Ovary (tissue), 9 donors: ENCODE results near the gene UGT1A3. TPM values are rescaled to one million over a fixed set of nuclear protein-coding genes. Genes with fewer than 3 reads are reported as not detected.
"Not testable (repeated sequence)": the region's sequence is repeated elsewhere in the genome, so short reads cannot be mapped to it uniquely, and the experiment has no call there.

Source experiments
- DNase-seq, 5 donors: peaks; one replicate each; pipeline ENCODE4 v3.0.0-alpha.2; 2019 to 2020
- H3K27ac ChIP-seq, 2 donors: fragments of 200-600 bp; one replicate each; pipeline versions ENCODE4 v1.5.1 to v1.8.0; 2019 to 2022
- H3K27me3 ChIP-seq: fragments of 200-600 bp; one replicate; pipeline ENCODE4 v1.8.0; 2022
- H3K36me3 ChIP-seq: fragments of 200-600 bp; sonication (generic); one replicate; pipeline ENCODE4 v1.5.1; 2019
- H3K4me1 ChIP-seq: one replicate; pipeline ENCODE4 v1.8.1; 2013; ENCODE audit warnings: mild to moderate bottlenecking, moderate library complexity; ENCODE audit not compliant: insufficient read depth
- H3K4me3 ChIP-seq: fragments of 200-600 bp; sonication (generic); one replicate; pipeline ENCODE4 v1.5.1; 2017
- H3K9me3 ChIP-seq, 2 donors: fragments of 200-600 bp in 1 of 2; sonication (generic) in 1 of 2; one replicate each; pipeline versions ENCODE4 v1.5.1 to v1.8.1; 2013 to 2019; ENCODE audit warnings: mild to moderate bottlenecking in 1 of 2, moderate library complexity in 1 of 2
- EP300 ChIP-seq: sonication (generic); formaldehyde crosslinking; IDR thresholded peaks from one replicate; pipeline ENCODE4 v1.6.1; 2017; ENCODE audit warnings: antibody characterized with exemption
- POLR2A ChIP-seq: fragments of 450-650 bp; IDR thresholded peaks from one replicate; pipeline ENCODE4 v1.6.1; 2017; ENCODE audit warnings: antibody characterized with exemption, mild to moderate bottlenecking, moderate library complexity
- WGBS, 3 donors: extraction: QIAGEN DNeasy Blood & Tissue Kit in 1 of 3; methylation state at CpG; one replicate each; pipeline versions ENCODE4 v1.1.5 to v1.1.7; 2013 to 2017; 5-methylcytosine and 5-hydroxymethylcytosine counted together
- intact Hi-C, 4 donors: fragments of 100-400 bp; cut with DNase I; formaldehyde crosslinking; loops; one replicate each; pipeline versions ENCODE4 v1.11.0 to v1.15.1; 2022 to 2023
- polyA plus RNA-seq, 2 donors: library from polyadenylated mRNA; stranded (reverse); fragments of 200-250 nt in 1 of 2; fragments of 350-450 nt in 1 of 2; fragmentation: Illumina TruSeq in 1 of 2; extraction: RNeasy Lipid Tissue Mini Kit (QIAGEN cat#74804) in 1 of 2; gene quantifications; one replicate each; pipeline ENCODE4 v1.2.3, GENCODE V29; 2013 to 2014
- total RNA-seq, 7 donors: library from RNA; depleted of rRNA in 2 of 7; stranded (reverse); fragments of >200 nt in 2 of 7; fragmentation: NEBNext Ultra II Directional in 3 of 7; extraction: Animal tissue kit (Norgen Biotek cat#: 25700) in 3 of 7; gene quantifications; one replicate each; pipeline versions ENCODE4 v1.1.0 to v1.2.4, GENCODE V29; 2016 to 2023
- TF ChIP-seq, protein P1 (sequence below), 3 donors: fragments of 450-650 bp in 2 of 3; fragments of 200-600 bp in 1 of 3; IDR thresholded peaks; one replicate each; pipeline versions ENCODE4 v1.5.1 to v1.8.0; 2016 to 2022; ENCODE audit warnings: antibody characterized with exemption in 3 of 3, mild to moderate bottlenecking in 1 of 3
- donor health status: DM: no; HTN: no; CAD: no; lungs with moderate emphysema.
- donor health status: DM: no; HTN: no; CAD: no.
- donor health status: Bipolar disorder and iron deficiency.
- donor health status: DM: yes; HTN: yes; CAD: no.
- donor health status: DM: no; HTN: no; CAD: no.
- donor health status: DM: yes; HTN: yes; CAD: no.

The UGT1A3 gene
- total and polyA plus RNA-seq, 9 donors = not detected

DNA sequence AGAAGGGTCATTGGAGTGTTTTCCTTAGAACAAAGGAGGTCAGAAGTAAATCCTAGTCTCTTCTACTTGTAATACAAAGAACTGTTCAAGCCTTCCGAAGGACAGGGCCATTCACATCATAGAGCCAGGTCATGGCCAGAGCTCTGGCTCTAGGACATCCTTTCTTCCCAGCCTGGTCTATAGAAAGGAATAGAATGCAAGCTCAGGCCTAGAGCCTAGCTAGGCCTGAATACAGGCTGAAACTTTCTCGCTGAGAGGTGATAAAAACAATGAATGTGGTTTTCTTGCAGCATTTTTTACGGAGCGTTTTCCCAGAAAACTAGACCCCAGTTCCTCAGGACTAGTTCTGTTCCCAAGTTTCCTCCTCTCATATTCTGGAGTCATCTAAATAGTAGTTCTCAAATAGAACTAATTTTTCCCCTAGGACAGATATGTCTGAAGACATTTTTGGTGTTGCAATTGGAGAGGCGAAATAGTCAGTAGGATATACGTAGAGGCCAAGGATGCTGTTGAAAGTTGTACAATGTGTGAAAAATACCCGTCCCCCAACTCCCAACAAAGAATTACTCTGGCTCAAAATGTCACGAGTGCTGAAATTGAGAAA lies 29.3 kb upstream of the UGT1A3 start:
- no peak overlapping the region for H3K27ac ChIP-seq
- WGBS, 3 donors = 86 to 91% (median 88%) methylated on average over 8 of the region's 8 CpGs
- no peak overlapping the region for H3K4me3 ChIP-seq
- no peaks in the 10 kb centered on the region for H3K9me3 ChIP-seq
- no peaks in the 10 kb centered on the region for H3K36me3 ChIP-seq
- TF ChIP-seq, protein P1, sequence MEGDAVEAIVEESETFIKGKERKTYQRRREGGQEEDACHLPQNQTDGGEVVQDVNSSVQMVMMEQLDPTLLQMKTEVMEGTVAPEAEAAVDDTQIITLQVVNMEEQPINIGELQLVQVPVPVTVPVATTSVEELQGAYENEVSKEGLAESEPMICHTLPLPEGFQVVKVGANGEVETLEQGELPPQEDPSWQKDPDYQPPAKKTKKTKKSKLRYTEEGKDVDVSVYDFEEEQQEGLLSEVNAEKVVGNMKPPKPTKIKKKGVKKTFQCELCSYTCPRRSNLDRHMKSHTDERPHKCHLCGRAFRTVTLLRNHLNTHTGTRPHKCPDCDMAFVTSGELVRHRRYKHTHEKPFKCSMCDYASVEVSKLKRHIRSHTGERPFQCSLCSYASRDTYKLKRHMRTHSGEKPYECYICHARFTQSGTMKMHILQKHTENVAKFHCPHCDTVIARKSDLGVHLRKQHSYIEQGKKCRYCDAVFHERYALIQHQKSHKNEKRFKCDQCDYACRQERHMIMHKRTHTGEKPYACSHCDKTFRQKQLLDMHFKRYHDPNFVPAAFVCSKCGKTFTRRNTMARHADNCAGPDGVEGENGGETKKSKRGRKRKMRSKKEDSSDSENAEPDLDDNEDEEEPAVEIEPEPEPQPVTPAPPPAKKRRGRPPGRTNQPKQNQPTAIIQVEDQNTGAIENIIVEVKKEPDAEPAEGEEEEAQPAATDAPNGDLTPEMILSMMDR (IDR thresholded peaks at IDR 0.05) = no peak
- TF ChIP-seq POLR2A (no peak), EP300 (no peak)
- H3K27me3 ChIP-seq = no peaks in the 10 kb centered on the region
- intact Hi-C loops = no loop called here
- DNase-seq = no peak
- H3K4me1 ChIP-seq = no peaks in the 10 kb centered on the region

DNA sequence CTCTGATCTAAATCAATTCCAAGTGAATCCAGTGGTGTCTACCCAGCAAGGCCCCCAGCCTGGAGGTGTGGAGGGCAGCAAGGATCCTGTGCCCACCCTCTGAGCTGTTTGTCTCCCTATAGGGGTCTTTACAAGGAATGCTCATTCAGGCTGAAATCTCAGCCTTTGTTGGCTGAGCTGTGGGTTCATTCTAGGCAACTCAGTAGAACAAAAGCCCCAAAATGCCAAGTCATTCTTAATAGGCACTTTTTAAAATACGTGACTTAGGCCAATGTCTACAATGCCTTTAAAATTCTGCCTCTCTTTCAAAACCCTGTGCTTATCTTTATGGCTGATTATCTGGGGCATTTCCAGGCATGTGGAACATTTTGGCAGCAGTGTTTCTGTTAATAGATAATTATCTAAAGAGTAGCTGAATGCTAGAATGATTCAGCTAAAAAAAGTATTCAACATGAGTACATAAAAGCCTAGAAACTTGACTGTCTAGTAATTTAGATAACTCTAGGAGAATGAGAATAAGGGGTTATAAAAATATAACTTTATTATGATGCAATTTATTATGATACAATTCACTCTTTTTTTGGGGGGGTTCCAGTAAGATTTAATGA lies 28.7 kb upstream of the UGT1A3 start:
- Histone ChIP-seq H3K36me3 (no peaks in the 10 kb centered on the region), H3K27ac (no peak overlapping the region), H3K4me1 (no peaks in the 10 kb centered on the region), H3K9me3 (no peaks in the 10 kb centered on the region), H3K27me3 (no peaks in the 10 kb centered on the region), H3K4me3 (no peak overlapping the region)
- intact Hi-C loops = no loop called here
- TF ChIP-seq EP300 = no peak
- TF ChIP-seq, protein P1 (IDR thresholded peaks at IDR 0.05) = no peak
- no peak for TF ChIP-seq POLR2A
- WGBS, 3 donors = 37 to 44% (median 43%) methylated on average over 1 of the region's 1 CpG
- no peak for DNase-seq

DNA sequence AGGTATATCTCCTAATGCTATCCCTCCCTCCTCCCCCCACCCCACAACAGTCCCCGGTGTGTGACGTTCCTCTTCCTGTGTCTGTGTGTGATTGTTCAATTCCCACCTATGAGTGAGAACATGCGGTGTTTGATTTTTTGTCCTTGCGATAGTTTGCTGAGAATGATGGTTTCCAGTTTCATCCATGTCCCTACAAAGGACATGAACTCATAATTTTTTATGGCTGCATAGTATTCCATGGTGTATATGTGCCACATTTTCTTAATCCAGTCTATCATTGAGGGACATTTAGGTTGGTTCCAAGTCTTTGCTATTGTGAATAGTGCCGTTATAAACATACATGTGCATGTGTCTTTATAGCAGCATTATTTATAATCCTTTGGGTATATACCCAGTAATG lies 28.0 kb upstream of the UGT1A3 start:
- H3K9me3 ChIP-seq, H3K27ac ChIP-seq, DNase-seq, H3K4me1 ChIP-seq, H3K27me3 ChIP-seq, intact Hi-C loops, H3K36me3 ChIP-seq, H3K4me3 ChIP-seq: not testable (repeated sequence)
- 89 to 97% (median 94%) methylated on average over 5 of the region's 5 CpGs for WGBS, 3 donors

DNA sequence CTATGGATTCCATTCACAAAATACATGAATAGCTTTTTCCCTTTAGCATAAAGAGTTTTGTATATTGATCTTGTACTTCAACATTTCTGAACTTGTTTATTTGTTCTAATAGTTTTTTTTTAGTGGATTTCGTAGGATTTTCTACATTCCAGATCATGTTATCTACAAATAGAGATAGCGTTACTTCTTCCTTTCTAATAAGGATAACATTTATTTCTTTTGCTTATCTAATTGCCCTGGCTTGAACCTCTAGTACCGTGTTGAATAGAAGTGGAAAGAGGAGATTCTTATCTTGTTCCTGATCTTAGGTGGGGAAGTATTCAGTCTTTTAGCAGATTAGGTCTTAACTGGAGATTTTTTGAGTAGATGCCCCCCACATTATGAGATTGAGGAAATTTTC lies 26.6 kb upstream of the UGT1A3 start:
- no peak for DNase-seq
- no peaks in the 10 kb centered on the region for H3K36me3 ChIP-seq
- no peaks in the 10 kb centered on the region for H3K4me1 ChIP-seq
- H3K27ac ChIP-seq = no peak overlapping the region
- TF ChIP-seq, protein P1 (IDR thresholded peaks at IDR 0.05) = no peak
- TF ChIP-seq EP300 = no peak
- TF ChIP-seq POLR2A = no peak
- H3K4me3 ChIP-seq = no peak overlapping the region
- intact Hi-C loops = no loop called here
- WGBS, 3 donors = 50 to 60% (median 50%) methylated on average over 3 of the region's 3 CpGs
- H3K27me3 ChIP-seq = no peaks in the 10 kb centered on the region
- H3K9me3 ChIP-seq = no peaks in the 10 kb centered on the region

DNA sequence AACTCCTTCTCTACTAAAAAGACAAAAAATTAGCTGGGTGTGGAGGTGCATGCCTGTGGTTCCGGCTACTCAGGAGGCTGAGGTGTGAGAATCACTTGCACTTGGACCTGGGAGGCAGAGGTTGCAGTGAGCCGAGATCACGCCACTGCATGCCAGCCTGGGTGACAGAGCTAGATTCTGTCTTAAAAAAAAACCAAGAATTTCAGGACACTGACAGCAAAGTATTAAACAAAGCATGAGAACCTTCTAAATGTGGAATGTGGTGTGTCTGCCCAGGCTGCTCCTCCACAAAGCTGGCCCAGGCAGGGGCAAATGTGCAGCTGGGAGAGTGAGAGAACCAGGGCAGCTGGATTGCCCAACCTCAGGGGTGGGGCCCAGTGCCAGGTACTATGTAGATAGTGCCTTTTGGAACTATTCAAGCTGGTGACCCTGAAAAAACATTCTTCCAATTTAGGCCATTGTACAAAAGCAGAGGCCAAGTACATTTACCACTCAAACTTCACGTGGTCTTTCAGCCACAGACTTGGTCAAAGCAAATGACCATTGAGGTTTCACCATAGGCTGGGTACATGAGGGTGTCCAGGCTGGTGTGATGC lies 22.8 kb upstream of the UGT1A3 start:
- H3K9me3 ChIP-seq = no peaks in the 10 kb centered on the region
- intact Hi-C loops = no loop called here
- H3K4me3 ChIP-seq = no peak overlapping the region
- no peaks in the 10 kb centered on the region for H3K36me3 ChIP-seq
- H3K27me3 ChIP-seq = no peaks in the 10 kb centered on the region
- no peak for DNase-seq
- no peaks in the 10 kb centered on the region for H3K4me1 ChIP-seq
- no peak for TF ChIP-seq EP300
- TF ChIP-seq, protein P1 (IDR thresholded peaks at IDR 0.05) = no peak
- no peak for TF ChIP-seq POLR2A
- WGBS, 3 donors = 59 to 65% (median 62%) methylated on average over 4 of the region's 4 CpGs
- no peak overlapping the region for H3K27ac ChIP-seq
